Psoas muscle (tissue), 8 donors: ENCODE measurements around the gene GTF2F2. TPM values are rescaled to one million over a fixed set of nuclear protein-coding genes. Genes with fewer than 3 reads are reported as not detected.

Experiments used
- ATAC-seq, 4 donors: fragments of 200-7000 bp; cut with Tn5 transposase; one replicate each; pipeline ENCODE4 v1.9.1; 2020; ENCODE audit warnings: moderate library complexity in 3 of 4, mild to moderate bottlenecking in 2 of 4
- DNase-seq, 2 donors: peaks; one replicate each; pipeline ENCODE4 v3.0.0-alpha.2; 2020
- H3K27ac ChIP-seq: fragments of 200-600 bp; one replicate; pipeline ENCODE4 v1.8.0; 2022
- H3K27me3 ChIP-seq, 3 donors: fragments of 200-600 bp in 1 of 3; one replicate each; pipeline versions ENCODE4 v1.6.1 to v1.8.0; 2013 to 2022; ENCODE audit warnings: low read length in 2 of 3, mild to moderate bottlenecking in 2 of 3, moderate library complexity in 1 of 3; ENCODE audit not compliant: insufficient read depth in 3 of 3
- H3K36me3 ChIP-seq, 2 donors: fragments of 200-600 bp in 1 of 2; one replicate each; pipeline versions ENCODE4 v1.6.1 to v1.8.0; 2013 to 2022; ENCODE audit warnings: low read depth in 1 of 2, mild to moderate bottlenecking in 1 of 2, moderate library complexity in 1 of 2; ENCODE audit not compliant: insufficient read depth in 1 of 2
- H3K4me1 ChIP-seq: fragments of 200-600 bp; one replicate; pipeline ENCODE4 v1.8.0; 2022
- H3K4me3 ChIP-seq: fragments of 200-600 bp; one replicate; pipeline ENCODE4 v1.8.0; 2022; ENCODE audit warnings: mild to moderate bottlenecking
- H3K9me3 ChIP-seq: fragments of 200-600 bp; one replicate; pipeline ENCODE4 v1.8.0; 2022
- WGBS, 3 donors: extraction: QIAGEN DNeasy Blood & Tissue Kit; methylation state at CpG; one replicate each; pipeline versions ENCODE4 v1.1.6 to v1.1.7; 2013; 5-methylcytosine and 5-hydroxymethylcytosine counted together
- intact Hi-C, 2 donors: fragments of 100-400 bp; cut with DNase I; formaldehyde crosslinking; loops; one replicate each; pipeline versions ENCODE4 v1.11.0 to v1.14.2; 2022
- polyA plus RNA-seq, 3 donors: library from polyadenylated mRNA; stranded (reverse); fragments of 200-250 nt; gene quantifications; one replicate each; pipeline ENCODE4 v1.2.3, GENCODE V29; 2013
- total RNA-seq, 4 donors: library from RNA; stranded (reverse); fragmentation: NEBNext Ultra II Directional in 2 of 4; extraction: Animal tissue kit (Norgen Biotek cat#: 25700) in 2 of 4; gene quantifications; one replicate each; pipeline versions ENCODE4 v1.2.1 to v1.2.4, GENCODE V29; 2021 to 2023
- TF ChIP-seq, protein P1 (sequence below): fragments of 200-600 bp; IDR thresholded peaks from one replicate; pipeline ENCODE4 v1.8.0; 2022; ENCODE audit warnings: antibody characterized with exemption
- donor health status: healthy with polysubstance abuse.
- donor health status: DM: no; HTN: no; CAD: no; lungs with moderate emphysema.
- donor health status: Bipolar disorder and iron deficiency.
- donor health status: healthy.
- donor health status: DM: yes; HTN: yes; CAD: no.
- donor health status: DM: no; HTN: no; CAD: no.
- donor health status: DM: no; HTN: no; CAD: no.
- donor health status: DM: yes; HTN: yes; CAD: no.

GTF2F2 gene
- total and polyA plus RNA-seq, 7 donors, result 12.9 to 23.5 (median 19.2) TPM

- no peak for ATAC-seq
- H3K36me3 ChIP-seq, result peaks cover 0 to 12% of the 10 kb centered on the region in 2 donors
- WGBS, 3 donors, result 45 to 63% (median 57%) methylated on average over 1 of the region's 1 CpG
- no peak for DNase-seq
- no peak overlapping the region for H3K4me3 ChIP-seq
- H3K9me3 ChIP-seq, result no peaks in the 10 kb centered on the region
- intact Hi-C loops, result no loop called here
- TF ChIP-seq, protein P1, sequence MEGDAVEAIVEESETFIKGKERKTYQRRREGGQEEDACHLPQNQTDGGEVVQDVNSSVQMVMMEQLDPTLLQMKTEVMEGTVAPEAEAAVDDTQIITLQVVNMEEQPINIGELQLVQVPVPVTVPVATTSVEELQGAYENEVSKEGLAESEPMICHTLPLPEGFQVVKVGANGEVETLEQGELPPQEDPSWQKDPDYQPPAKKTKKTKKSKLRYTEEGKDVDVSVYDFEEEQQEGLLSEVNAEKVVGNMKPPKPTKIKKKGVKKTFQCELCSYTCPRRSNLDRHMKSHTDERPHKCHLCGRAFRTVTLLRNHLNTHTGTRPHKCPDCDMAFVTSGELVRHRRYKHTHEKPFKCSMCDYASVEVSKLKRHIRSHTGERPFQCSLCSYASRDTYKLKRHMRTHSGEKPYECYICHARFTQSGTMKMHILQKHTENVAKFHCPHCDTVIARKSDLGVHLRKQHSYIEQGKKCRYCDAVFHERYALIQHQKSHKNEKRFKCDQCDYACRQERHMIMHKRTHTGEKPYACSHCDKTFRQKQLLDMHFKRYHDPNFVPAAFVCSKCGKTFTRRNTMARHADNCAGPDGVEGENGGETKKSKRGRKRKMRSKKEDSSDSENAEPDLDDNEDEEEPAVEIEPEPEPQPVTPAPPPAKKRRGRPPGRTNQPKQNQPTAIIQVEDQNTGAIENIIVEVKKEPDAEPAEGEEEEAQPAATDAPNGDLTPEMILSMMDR, result no peak
- no peaks in the 10 kb centered on the region for H3K4me1 ChIP-seq
- H3K27me3 ChIP-seq, result no peaks in the 10 kb centered on the region
- no peak overlapping the region for H3K27ac ChIP-seq
These were observed 29.7 kb downstream of the GTF2F2 start for GRCh38 chr13:45149964-45150363.

- Histone ChIP-seq H3K4me1 (no peaks in the 10 kb centered on the region), H3K9me3 (no peaks in the 10 kb centered on the region), H3K27me3 (no peaks in the 10 kb centered on the region), H3K27ac (no peak overlapping the region), H3K36me3 (peaks cover 0 to 13% of the 10 kb centered on the region in 2 donors), H3K4me3 (no peak overlapping the region)
- no peak for DNase-seq
- no peak for ATAC-seq
- 83 to 91% (median 84%) methylated on average over 7 of the region's 7 CpGs for WGBS, 3 donors
- intact Hi-C loops, result no loop called here
- TF ChIP-seq, protein P1, result no peak
These were observed 36.5 kb downstream of the GTF2F2 start for GRCh38 chr13:45156565-45157361.

DNA sequence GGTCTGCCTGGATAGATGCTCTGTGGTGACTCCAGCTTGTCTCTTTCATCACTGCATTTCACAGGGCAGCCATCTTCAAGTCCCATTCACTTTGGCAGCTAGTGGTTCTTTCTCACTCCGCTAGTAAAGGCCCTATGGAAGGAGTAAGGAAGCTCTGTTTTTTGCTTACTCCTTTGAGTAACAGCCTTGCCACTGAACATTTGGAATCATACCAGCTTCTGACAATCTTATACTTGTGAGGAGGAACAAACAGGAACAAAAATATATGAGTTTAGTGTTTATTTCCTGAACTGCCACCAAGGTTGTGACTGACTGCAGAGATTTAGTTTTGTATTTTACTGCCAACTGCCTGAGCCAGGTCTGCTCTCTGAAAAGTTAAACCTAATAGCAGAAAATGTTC, 41.9 kb downstream of the GTF2F2 start:
- 94 to 100% (median 94%) methylated on average over 1 of the region's 1 CpG for WGBS, 3 donors
- no peak overlapping the region for H3K27ac ChIP-seq
- H3K4me1 ChIP-seq, result no peaks in the 10 kb centered on the region
- H3K4me3 ChIP-seq, result no peak overlapping the region
- TF ChIP-seq, protein P1, result no peak
- no peak for ATAC-seq
- peaks cover 0 to 9% of the 10 kb centered on the region in 2 donors for H3K36me3 ChIP-seq
- H3K27me3 ChIP-seq, result no peaks in the 10 kb centered on the region
- H3K9me3 ChIP-seq, result no peaks in the 10 kb centered on the region
- intact Hi-C loops, result no loop called here
- DNase-seq, result no peak

DNA sequence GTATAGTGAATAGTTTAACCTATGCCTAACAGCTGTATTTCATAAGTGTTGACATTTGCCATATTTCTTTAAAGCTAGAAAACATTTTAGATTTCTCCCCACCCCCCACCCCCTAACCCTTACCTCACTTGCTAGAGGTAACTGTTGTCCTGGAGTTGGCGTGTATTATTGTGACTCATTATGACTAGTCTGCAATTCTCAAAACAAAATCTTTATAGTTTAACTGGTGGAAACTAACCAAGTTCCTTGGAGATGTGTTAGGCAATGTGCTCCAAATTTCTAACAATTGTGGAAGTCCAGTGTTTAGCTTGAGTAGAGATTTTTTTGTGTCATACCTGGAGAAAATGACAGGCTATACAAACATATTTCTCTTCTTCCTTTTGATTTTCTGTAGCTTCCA, 42.5 kb downstream of the GTF2F2 start:
- Histone ChIP-seq H3K27ac (no peak overlapping the region), H3K27me3 (no peaks in the 10 kb centered on the region), H3K4me3 (no peak overlapping the region), H3K4me1 (peaks cover 2% of the 10 kb centered on the region), H3K9me3 (no peaks in the 10 kb centered on the region), H3K36me3 (peaks cover 0 to 9% of the 10 kb centered on the region in 2 donors)
- WGBS, 3 donors, result 92 to 97% (median 92%) methylated on average over 1 of the region's 1 CpG
- DNase-seq (no peak), ATAC-seq (no peak)
- intact Hi-C loops, result no loop called here
- TF ChIP-seq, protein P1, result no peak

GRCh38 chr13:45166858-45167257, 46.5 kb downstream of the GTF2F2 start:
- no peaks in the 10 kb centered on the region for H3K9me3 ChIP-seq
- intact Hi-C loops, result no loop called here
- H3K27ac ChIP-seq, result no peak overlapping the region
- peaks cover 0 to 6% of the 10 kb centered on the region in 2 donors for H3K36me3 ChIP-seq
- ATAC-seq (no peak), DNase-seq (no peak)
- peaks cover 7% of the 10 kb centered on the region for H3K4me1 ChIP-seq
- H3K27me3 ChIP-seq, result no peaks in the 10 kb centered on the region
- TF ChIP-seq, protein P1, result no peak
- H3K4me3 ChIP-seq, result no peak overlapping the region
- 69 to 91% (median 79%) methylated on average over 3 of the region's 3 CpGs for WGBS, 3 donors
